Upper lobe of left lung (tissue), 6 donors: ENCODE data around the gene FTO. TPM values are rescaled to one million over a fixed set of nuclear protein-coding genes. Genes with fewer than 3 reads are reported as not detected.
"Not testable (repeated sequence)": the region's sequence is repeated elsewhere in the genome, so short reads cannot be mapped to it uniquely, and the experiment has no call there.

Source experiments
- ATAC-seq, 2 donors: fragments of 200-7000 bp; cut with Tn5 transposase; one replicate each; pipeline ENCODE4 v1.9.1; 2022; ENCODE audit warnings: mild to moderate bottlenecking in 2 of 2, moderate library complexity in 2 of 2; ENCODE audit not compliant: low FRiP score in 2 of 2
- DNase-seq, 2 donors: peaks; one replicate each; pipeline ENCODE4 v3.0.0-alpha.2; 2019 to 2020
- H3K27ac ChIP-seq, 4 donors: fragments of 200-600 bp; sonication (generic); one replicate each; pipeline ENCODE4 v1.5.1; 2016 to 2019
- H3K27me3 ChIP-seq, 4 donors: fragments of 200-600 bp; sonication (generic); one replicate each; pipeline ENCODE4 v1.5.1; 2017 to 2019
- H3K36me3 ChIP-seq, 4 donors: fragments of 200-600 bp; sonication (generic); one replicate each; pipeline ENCODE4 v1.5.1; 2016 to 2019
- H3K4me1 ChIP-seq, 4 donors: fragments of 200-600 bp; sonication (generic); one replicate each; pipeline ENCODE4 v1.5.1; 2018 to 2019
- H3K4me3 ChIP-seq, 4 donors: fragments of 200-600 bp; sonication (generic); one replicate each; pipeline ENCODE4 v1.5.1; 2017 to 2019; ENCODE audit warnings: mild to moderate bottlenecking in 2 of 4, moderate library complexity in 1 of 4
- H3K9me3 ChIP-seq, 4 donors: fragments of 200-600 bp; sonication (generic); one replicate each; pipeline ENCODE4 v1.5.1; 2018 to 2019
- EP300 ChIP-seq, 4 donors: sonication (generic); formaldehyde crosslinking; IDR thresholded peaks; one replicate each; pipeline ENCODE4 v1.5.1; 2017; ENCODE audit warnings: antibody characterized with exemption in 4 of 4, control low read depth in 2 of 4
- POLR2A ChIP-seq, 4 donors: fragments of 450-650 bp; IDR thresholded peaks; one replicate each; pipeline ENCODE4 v1.5.1; 2016 to 2017; ENCODE audit warnings: antibody characterized with exemption in 4 of 4, mild to moderate bottlenecking in 2 of 4
- POLR2AphosphoS5 ChIP-seq, 2 donors: sonication (generic); formaldehyde crosslinking; IDR thresholded peaks; one replicate each; pipeline ENCODE4 v1.5.1; 2017; ENCODE audit warnings: antibody characterized with exemption in 2 of 2
- WGBS, 2 donors: methylation state at CpG; one replicate each; pipeline ENCODE4 v1.1.5; 2017 to 2018; 5-methylcytosine and 5-hydroxymethylcytosine counted together
- total RNA-seq, 6 donors: library from RNA; depleted of rRNA in 4 of 6; stranded (reverse); fragments of >200 nt in 4 of 6; gene quantifications; one replicate each; pipeline versions ENCODE4 v1.1.0 to v1.2.1, GENCODE V29; 2016 to 2021
- TF ChIP-seq, protein P1 (sequence below), 6 experiments: fragments of 450-650 bp in 4 of 6; fragments of 200-600 bp in 2 of 6; sonication (generic) in 2 of 6; IDR thresholded peaks; one replicate each; pipeline ENCODE4 v1.5.1; 2016 to 2019; ENCODE audit warnings: antibody characterized with exemption in 6 of 6
- donor health status: DM: no; HTN: no; CAD: no; lungs with moderate emphysema.
- donor health status: DM: no; HTN: yes; CAD: no; lungs with severe emphysema.

Gene FTO
- total RNA-seq, 6 donors from 2014 or later, result 62.9 to 114 (median 75.4) TPM

DNA sequence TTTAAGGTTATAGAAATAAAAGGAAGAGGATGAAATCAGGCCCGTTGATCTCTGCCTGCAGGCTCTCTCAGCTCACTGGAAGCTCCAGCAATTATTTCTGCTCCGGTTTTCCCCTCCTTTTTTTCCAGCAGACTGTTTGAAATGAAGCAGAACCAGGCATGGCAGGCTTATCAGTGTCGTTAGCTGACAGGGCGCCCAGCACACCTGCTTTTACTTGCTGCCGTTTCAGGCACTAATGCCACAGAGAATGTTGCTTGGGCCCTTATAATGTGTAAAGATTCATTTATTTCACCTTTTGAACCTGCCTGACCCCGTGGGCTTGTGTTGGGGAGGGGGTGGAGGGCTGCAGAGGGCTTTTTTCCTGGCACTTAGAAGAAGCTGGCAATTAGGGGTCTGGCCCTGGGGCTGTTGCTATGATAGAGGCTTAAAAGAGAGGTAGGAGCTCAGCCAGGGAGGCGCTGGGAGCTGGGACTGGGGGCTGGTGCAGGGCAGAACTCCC, 474.6 kb downstream of the FTO start:
- no peak overlapping the region for H3K4me3 ChIP-seq
- DNase-seq (peak in 1 of 2 donors; percentile 24), ATAC-seq (no peak)
- TF ChIP-seq, protein P1, sequence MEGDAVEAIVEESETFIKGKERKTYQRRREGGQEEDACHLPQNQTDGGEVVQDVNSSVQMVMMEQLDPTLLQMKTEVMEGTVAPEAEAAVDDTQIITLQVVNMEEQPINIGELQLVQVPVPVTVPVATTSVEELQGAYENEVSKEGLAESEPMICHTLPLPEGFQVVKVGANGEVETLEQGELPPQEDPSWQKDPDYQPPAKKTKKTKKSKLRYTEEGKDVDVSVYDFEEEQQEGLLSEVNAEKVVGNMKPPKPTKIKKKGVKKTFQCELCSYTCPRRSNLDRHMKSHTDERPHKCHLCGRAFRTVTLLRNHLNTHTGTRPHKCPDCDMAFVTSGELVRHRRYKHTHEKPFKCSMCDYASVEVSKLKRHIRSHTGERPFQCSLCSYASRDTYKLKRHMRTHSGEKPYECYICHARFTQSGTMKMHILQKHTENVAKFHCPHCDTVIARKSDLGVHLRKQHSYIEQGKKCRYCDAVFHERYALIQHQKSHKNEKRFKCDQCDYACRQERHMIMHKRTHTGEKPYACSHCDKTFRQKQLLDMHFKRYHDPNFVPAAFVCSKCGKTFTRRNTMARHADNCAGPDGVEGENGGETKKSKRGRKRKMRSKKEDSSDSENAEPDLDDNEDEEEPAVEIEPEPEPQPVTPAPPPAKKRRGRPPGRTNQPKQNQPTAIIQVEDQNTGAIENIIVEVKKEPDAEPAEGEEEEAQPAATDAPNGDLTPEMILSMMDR (IDR thresholded peaks at IDR 0.05), result no peak
- TF ChIP-seq EP300 (IDR thresholded peaks at IDR 0.05) (no peak), POLR2AphosphoS5 (IDR thresholded peaks at IDR 0.05) (no peak), POLR2A (IDR thresholded peaks at IDR 0.05) (no peak)
- WGBS, 2 donors, result 50 to 54% methylated on average over 7 of the region's 7 CpGs
- H3K36me3 ChIP-seq, result no peaks in the 10 kb centered on the region
- no peaks in the 10 kb centered on the region for H3K9me3 ChIP-seq
- H3K4me1 ChIP-seq, result peaks cover 0 to 4% (median 0%) of the 10 kb centered on the region in 4 donors
- H3K27me3 ChIP-seq, result no peaks in the 10 kb centered on the region
- H3K27ac ChIP-seq, result no peak overlapping the region

DNA sequence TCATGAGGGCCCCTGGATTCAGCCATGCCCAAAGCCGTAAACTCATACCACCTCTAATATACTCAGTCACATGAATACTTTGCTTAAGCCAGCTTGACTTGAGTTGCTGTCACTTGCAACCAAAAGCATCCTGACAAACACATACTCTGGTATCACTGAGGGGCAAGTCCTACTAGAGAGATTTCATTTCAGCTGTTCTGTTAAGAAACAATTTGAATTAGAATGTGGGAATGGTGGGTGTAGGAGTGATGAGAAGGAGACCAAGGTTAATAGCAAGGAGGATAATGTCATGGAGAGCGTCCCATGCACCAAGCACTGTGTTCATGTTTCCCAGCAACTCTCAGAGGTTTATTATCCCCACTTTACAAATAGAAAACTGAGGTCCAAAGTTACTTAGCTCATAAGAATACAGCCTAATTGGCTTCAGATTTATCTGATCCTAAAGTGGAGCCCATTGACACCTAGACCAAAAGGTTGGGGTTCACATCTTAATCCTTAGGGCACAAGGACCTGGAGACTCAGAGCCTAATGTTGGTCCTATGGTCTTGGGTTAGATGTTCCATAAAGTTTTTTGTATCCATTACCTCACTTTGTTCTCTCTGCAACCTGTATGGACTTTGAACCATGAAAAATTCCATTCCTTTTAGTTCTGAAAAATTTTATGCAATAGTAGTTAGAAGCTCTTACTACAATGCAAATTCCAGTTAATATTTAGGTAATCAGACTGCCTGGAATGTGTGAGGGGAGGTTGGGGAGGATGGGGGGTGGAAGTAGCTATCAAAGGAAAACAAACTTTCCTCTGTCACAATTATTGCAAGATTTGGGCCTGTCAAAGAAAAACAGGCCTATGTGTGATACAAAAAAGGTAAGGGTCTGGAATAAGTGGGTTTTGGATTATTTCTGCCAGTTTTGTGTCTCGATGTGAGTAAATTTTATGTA, 476.7 kb downstream of the FTO start:
- TF ChIP-seq POLR2AphosphoS5 (IDR thresholded peaks at IDR 0.05) (no peak), POLR2A (IDR thresholded peaks at IDR 0.05) (no peak)

DNA sequence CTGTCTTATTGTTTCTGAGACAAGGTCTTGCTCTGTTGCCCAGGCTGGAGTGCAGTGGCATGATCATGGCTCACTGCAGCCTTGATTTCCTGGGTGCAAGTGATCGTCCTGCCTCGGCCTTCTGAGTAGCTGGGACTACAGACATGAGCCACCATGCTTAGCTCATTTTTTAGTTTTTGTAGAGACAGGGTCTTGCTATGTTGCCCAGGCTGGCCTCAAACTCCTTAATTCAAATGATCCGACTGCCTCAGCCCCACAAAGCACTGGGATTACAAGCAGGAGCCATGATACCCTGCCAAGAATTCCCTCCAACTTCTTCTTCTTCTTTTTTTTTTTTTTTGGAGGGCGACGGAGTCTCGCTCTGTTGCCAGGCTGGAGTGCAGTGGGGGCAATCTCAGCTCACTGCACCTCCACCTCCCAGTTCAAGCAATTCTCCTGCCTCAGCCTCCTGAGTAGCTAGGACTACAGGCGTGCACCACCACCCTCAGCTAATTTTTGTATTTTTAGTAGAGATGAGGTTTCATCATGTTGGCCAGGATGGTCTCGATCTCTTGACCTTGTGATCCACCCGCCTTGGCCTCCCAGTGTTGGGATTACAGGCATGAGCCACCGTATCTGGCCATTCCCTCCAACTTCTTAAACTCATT, 477.9 kb downstream of the FTO start:
- not testable (repeated sequence) for ATAC-seq, H3K36me3 ChIP-seq, H3K27me3 ChIP-seq, DNase-seq, H3K27ac ChIP-seq, H3K4me1 ChIP-seq, H3K4me3 ChIP-seq, H3K9me3 ChIP-seq
- 90 to 95% methylated on average over 10 of the region's 10 CpGs for WGBS, 2 donors

More for the DNA sequence above, 476.7 kb downstream of the FTO start:
- Histone ChIP-seq H3K4me3 (no peak overlapping the region), H3K4me1 (peaks cover 0 to 4% (median 0%) of the 10 kb centered on the region in 4 donors), H3K9me3 (no peaks in the 10 kb centered on the region), H3K27ac (no peak overlapping the region), H3K27me3 (no peaks in the 10 kb centered on the region), H3K36me3 (no peaks in the 10 kb centered on the region)
- DNase-seq (no peak), ATAC-seq (no peak)
- 93 to 94% methylated on average over 3 of the region's 3 CpGs for WGBS, 2 donors

DNA sequence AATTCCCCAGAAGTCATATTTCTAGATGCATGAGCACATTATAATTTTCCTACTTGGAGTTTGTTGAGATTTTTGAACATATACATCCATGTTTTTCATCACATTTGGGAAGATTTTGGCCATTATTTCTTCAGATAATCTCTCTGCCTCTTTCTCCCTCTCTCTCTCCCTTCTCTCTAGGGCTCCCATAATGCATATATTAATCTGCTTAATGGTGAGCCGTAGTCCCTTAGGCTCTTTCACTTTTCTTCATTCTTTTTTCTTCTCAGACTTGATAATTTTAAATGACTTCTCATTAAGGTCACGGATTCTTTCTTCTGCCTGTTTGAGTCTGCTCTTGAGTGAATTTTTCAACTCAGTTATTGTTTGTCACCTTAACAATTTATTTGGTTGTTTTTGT, 481.1 kb downstream of the FTO start:
- Histone ChIP-seq H3K27me3 (no peaks in the 10 kb centered on the region), H3K27ac (no peak overlapping the region), H3K9me3 (no peaks in the 10 kb centered on the region), H3K4me1 (no peaks in the 10 kb centered on the region), H3K4me3 (no peak overlapping the region), H3K36me3 (no peaks in the 10 kb centered on the region)
- no peak for ATAC-seq
- TF ChIP-seq POLR2AphosphoS5 (IDR thresholded peaks at IDR 0.05), result no peak
- TF ChIP-seq EP300 (IDR thresholded peaks at IDR 0.05), result no peak
- WGBS, 2 donors, result 93 to 95% methylated on average over 2 of the region's 2 CpGs
- no peak for DNase-seq

DNA sequence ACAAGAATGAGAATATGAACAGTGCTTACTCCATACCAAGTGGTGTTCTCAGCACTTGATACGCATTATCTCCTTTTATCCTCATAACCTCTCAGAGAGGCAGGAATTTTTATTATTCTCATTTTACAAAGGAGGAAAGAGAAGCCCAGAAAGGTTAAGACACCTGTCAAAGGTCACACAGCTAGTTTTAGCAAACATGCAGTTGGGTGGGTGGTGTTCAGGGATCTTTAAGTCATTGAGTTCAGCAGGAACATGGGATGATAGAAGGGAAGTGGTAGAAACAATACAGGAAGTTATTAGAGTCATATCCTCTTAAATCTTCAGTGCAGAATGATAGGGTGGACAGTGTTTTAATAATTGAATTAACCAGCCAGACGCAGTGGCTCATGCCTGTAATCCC, 487.2 kb downstream of the FTO start:
- H3K4me3 ChIP-seq, result no peak overlapping the region
- peaks cover 0 to 16% (median 5%) of the 10 kb centered on the region in 4 donors for H3K4me1 ChIP-seq
- WGBS, 2 donors, result 87 to 89% methylated on average over 2 of the region's 2 CpGs
- DNase-seq, result no peak
- no peaks in the 10 kb centered on the region for H3K36me3 ChIP-seq
- H3K9me3 ChIP-seq, result peaks cover 0 to 5% (median 0%) of the 10 kb centered on the region in 4 donors
- TF ChIP-seq POLR2A (IDR thresholded peaks at IDR 0.05) (no peak), EP300 (IDR thresholded peaks at IDR 0.05) (no peak), POLR2AphosphoS5 (IDR thresholded peaks at IDR 0.05) (no peak)
- TF ChIP-seq, protein P1 (IDR thresholded peaks at IDR 0.05), result no peak
- no peak overlapping the region for H3K27ac ChIP-seq
- no peaks in the 10 kb centered on the region for H3K27me3 ChIP-seq
- ATAC-seq, result no peak

DNA sequence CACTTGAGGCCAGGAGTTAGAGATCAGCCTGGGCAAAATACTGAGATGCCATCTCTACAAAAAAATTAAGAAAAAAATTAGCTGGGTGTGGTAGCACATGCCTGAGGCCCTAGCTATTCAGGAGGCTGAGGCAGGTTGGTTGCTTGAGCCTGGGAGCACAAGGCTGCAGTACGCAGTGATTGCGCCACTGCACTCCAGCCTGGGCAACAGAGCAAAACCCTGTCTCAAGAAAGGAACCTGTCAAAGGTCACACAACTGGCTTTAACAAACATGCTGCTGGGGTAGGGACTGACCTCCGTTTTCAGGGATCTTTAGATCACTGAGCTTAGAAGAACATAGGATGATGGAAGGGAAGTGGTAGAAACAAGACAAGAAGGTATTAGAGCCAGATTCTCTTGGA, 487.6 kb downstream of the FTO start:
- Histone ChIP-seq H3K36me3 (no peaks in the 10 kb centered on the region), H3K27ac (no peak overlapping the region), H3K27me3 (no peaks in the 10 kb centered on the region), H3K4me1 (peaks cover 0 to 16% (median 5%) of the 10 kb centered on the region in 4 donors), H3K4me3 (no peak overlapping the region), H3K9me3 (peaks cover 0 to 5% (median 0%) of the 10 kb centered on the region in 4 donors)
- WGBS, 2 donors, result 59 to 87% methylated on average over 3 of the region's 3 CpGs
- TF ChIP-seq POLR2A (IDR thresholded peaks at IDR 0.05) (no peak), EP300 (IDR thresholded peaks at IDR 0.05) (no peak), POLR2AphosphoS5 (IDR thresholded peaks at IDR 0.05) (no peak)
- TF ChIP-seq, protein P1 (IDR thresholded peaks at IDR 0.05), result no peak
- peak in 1 of 2 donors; percentile 36 for DNase-seq
- ATAC-seq, result no peak
